Effector memory CD4-positive, alpha-beta T cell (primary cell): ENCODE results near the gene STXBP5.

ENCODE experiments used
- DNase-seq, 3 donors: peaks; one replicate each; pipeline ENCODE4 v3.0.0-alpha.2; 2020
- H3K27ac ChIP-seq: 2 replicates; pipeline ENCODE4 v1.7.0; 2013; ENCODE audit warnings: mild to moderate bottlenecking, low read length, moderate library complexity; ENCODE audit not compliant: insufficient read depth, poor library complexity, severe bottlenecking
- H3K27me3 ChIP-seq: replicated peaks from 2 replicates; pipeline ENCODE4 v1.7.0; 2013; ENCODE audit warnings: mild to moderate bottlenecking, low read length; ENCODE audit not compliant: insufficient read depth, control insufficient read depth, poor library complexity, severe bottlenecking
- H3K36me3 ChIP-seq: 2 replicates; pipeline ENCODE4 v1.7.0; 2013; ENCODE audit warnings: mild to moderate bottlenecking, low read length, moderate library complexity; ENCODE audit not compliant: control insufficient read depth, insufficient read depth
- H3K4me1 ChIP-seq: 2 replicates; pipeline ENCODE4 v1.7.0; 2013; ENCODE audit warnings: low read length, mild to moderate bottlenecking; ENCODE audit not compliant: control insufficient read depth, insufficient read depth, poor library complexity, severe bottlenecking
- H3K4me3 ChIP-seq: 2 replicates; pipeline ENCODE4 v1.7.0; 2013; ENCODE audit warnings: low read length, low read depth, mild to moderate bottlenecking; ENCODE audit not compliant: insufficient read depth, poor library complexity, severe bottlenecking
- H3K9me3 ChIP-seq: 2 replicates; pipeline ENCODE4 v1.7.0; 2013; ENCODE audit warnings: mild to moderate bottlenecking, low read length, moderate library complexity; ENCODE audit not compliant: control insufficient read depth

The STXBP5 gene

DNA sequence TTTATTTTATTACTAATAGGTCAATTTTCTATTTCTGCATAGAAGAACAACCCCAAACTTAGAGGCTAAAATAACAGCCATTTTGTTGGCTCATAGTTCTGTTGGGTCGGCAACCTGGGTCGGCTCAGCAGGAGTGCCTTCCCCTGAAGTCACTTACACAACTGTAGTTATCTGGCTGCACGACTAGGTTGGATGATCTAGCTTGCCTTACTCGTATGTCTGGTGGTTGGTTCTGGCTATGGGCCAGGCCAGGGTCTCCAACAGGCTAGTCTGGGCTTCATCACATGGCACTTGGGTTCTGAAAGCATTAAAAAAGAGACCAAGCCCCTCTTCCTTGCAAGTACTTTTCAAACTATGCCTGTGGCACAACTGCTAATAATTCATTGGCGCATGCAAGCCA lies 53.5 kb downstream of the STXBP5 start:
- DNase-seq, result no peak
- no peaks in the 10 kb centered on the region for H3K27me3 ChIP-seq
- H3K27ac ChIP-seq, result no peak overlapping the region
- H3K4me3 ChIP-seq, result no peak overlapping the region
- H3K9me3 ChIP-seq, result no peaks in the 10 kb centered on the region
- H3K4me1 ChIP-seq, result no peaks in the 10 kb centered on the region
- no peaks in the 10 kb centered on the region for H3K36me3 ChIP-seq

DNA sequence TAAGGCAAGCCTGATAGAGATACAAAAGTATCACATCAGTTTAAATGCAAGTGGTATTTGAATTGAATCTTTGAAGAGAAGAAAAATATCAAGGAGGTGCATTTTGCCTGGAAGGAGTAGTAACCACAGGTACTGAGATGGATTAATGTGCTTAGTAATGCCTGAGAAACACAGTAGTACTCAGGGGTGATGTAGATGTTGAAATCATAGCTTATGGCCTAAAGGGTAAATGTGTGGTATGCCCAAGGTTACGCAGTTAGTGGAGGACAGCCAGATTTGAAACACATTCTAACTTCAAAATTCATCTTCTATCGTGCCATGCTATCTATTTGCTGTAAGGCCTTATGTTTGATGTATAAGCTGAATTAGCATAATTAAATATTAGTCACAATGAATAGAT lies 55.9 kb downstream of the STXBP5 start:
- Histone ChIP-seq H3K9me3 (no peaks in the 10 kb centered on the region), H3K4me3 (no peak overlapping the region), H3K36me3 (no peaks in the 10 kb centered on the region), H3K4me1 (no peaks in the 10 kb centered on the region), H3K27ac (no peak overlapping the region), H3K27me3 (no peaks in the 10 kb centered on the region)
- no peak for DNase-seq

DNA sequence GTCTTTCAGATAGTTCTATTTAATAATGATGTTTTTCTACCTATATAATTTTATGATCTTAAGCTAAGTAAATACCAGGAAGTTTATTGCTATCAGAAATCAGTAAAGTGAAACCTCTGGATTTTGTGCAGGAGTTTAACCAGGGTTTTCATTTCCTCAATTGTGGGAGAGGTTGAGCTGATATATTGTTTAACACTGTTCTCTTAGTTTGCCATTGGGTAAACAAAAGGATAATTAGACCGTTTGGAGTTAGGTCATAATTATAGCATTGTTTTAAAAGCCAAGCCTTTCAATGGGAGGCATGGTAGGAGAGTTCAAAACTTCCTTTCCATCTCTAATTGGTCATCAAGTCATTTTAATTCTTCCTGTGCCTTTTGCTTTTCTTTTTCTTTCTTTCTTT lies 58.7 kb downstream of the STXBP5 start:
- Histone ChIP-seq H3K4me3 (no peak overlapping the region), H3K36me3 (peaks cover 5% of the 10 kb centered on the region), H3K4me1 (no peaks in the 10 kb centered on the region), H3K27ac (no peak overlapping the region), H3K9me3 (no peaks in the 10 kb centered on the region), H3K27me3 (no peaks in the 10 kb centered on the region)
- DNase-seq, result no peak

- H3K4me1 ChIP-seq, result no peaks in the 10 kb centered on the region
- peaks cover 11% of the 10 kb centered on the region for H3K36me3 ChIP-seq
- H3K4me3 ChIP-seq, result no peak overlapping the region
- DNase-seq, result no peak
- H3K27ac ChIP-seq, result no peak overlapping the region
- no peaks in the 10 kb centered on the region for H3K27me3 ChIP-seq
- H3K9me3 ChIP-seq, result no peaks in the 10 kb centered on the region
These were observed 62.6 kb downstream of the STXBP5 start for GRCh38 chr6:147266821-147267220.

- no peak overlapping the region for H3K27ac ChIP-seq
- H3K4me1 ChIP-seq, result no peaks in the 10 kb centered on the region
- no peaks in the 10 kb centered on the region for H3K9me3 ChIP-seq
- no peak for DNase-seq
- H3K27me3 ChIP-seq, result no peaks in the 10 kb centered on the region
- H3K4me3 ChIP-seq, result no peak overlapping the region
- H3K36me3 ChIP-seq, result peaks cover 11% of the 10 kb centered on the region
These were observed 63.4 kb downstream of the STXBP5 start for GRCh38 chr6:147267658-147268057.

DNA sequence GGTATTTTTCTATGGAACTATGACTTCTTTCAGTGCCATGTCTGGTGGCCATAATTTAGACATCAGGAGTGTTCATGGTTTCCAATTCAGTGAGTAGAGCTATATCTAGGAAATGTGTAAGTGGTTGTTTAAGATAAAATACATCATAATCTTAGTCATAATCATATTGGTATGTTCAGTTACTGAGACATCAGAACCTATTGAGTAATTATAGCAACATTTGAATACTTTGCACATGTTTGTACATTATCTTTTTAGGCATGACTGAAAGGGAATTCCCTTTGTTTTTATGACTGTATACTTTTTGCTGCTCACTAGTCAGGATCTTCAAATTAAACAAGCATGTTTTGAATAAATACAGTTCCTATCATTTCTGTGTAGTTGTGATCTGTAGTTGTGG lies 64.0 kb downstream of the STXBP5 start:
- Histone ChIP-seq H3K36me3 (peaks cover 11% of the 10 kb centered on the region), H3K4me1 (no peaks in the 10 kb centered on the region)

DNA sequence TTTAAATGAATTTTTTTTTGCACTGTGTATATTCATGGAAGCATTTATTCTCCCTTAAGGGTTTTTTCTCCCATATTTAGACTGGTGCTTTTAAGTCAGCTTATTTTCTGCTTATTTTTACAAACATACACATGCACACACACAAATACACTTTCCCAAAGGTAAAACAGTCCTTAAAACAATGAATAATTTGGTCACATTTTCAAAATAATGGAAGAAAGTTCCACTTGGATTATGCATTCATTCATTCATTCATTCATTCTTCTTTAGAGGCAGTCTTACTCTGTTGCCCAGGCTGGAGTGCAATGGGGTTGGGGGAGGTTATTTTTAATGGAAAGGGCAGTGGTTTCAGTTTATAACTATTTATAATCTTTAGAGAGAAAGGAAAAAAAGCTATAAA lies 69.8 kb downstream of the STXBP5 start:
- H3K27ac ChIP-seq, result no peak overlapping the region
- H3K9me3 ChIP-seq, result no peaks in the 10 kb centered on the region
- peaks cover 10% of the 10 kb centered on the region for H3K36me3 ChIP-seq
- H3K4me3 ChIP-seq, result no peak overlapping the region
- DNase-seq, result no peak
- H3K4me1 ChIP-seq, result no peaks in the 10 kb centered on the region
- H3K27me3 ChIP-seq, result no peaks in the 10 kb centered on the region

More for the DNA sequence above, 64.0 kb downstream of the STXBP5 start:
- H3K27ac ChIP-seq, result no peak overlapping the region
- no peaks in the 10 kb centered on the region for H3K27me3 ChIP-seq
- DNase-seq, result no peak
- H3K9me3 ChIP-seq, result no peaks in the 10 kb centered on the region
- H3K4me3 ChIP-seq, result no peak overlapping the region

DNA sequence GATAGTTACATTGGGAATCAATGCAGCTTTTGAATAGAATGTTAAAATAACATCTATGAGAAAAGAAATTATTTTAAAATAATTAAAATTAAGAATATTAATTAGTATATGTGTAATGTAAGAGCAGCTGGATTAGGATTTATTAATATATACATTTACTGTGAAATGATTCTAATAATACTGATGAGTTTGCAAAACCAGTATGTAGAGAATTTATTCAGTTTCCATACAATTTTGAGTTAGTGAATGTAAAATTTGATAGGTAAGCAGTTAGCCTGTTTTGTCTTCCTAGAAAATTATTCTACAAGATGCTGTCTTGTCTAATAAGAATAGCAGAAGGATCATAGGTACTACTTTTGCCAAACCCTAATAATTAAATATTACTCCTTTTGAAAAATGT lies 70.6 kb downstream of the STXBP5 start:
- Histone ChIP-seq H3K9me3 (no peaks in the 10 kb centered on the region), H3K4me3 (no peak overlapping the region), H3K36me3 (peaks cover 9% of the 10 kb centered on the region), H3K27ac (no peak overlapping the region), H3K4me1 (no peaks in the 10 kb centered on the region), H3K27me3 (no peaks in the 10 kb centered on the region)
- DNase-seq, result no peak

DNA sequence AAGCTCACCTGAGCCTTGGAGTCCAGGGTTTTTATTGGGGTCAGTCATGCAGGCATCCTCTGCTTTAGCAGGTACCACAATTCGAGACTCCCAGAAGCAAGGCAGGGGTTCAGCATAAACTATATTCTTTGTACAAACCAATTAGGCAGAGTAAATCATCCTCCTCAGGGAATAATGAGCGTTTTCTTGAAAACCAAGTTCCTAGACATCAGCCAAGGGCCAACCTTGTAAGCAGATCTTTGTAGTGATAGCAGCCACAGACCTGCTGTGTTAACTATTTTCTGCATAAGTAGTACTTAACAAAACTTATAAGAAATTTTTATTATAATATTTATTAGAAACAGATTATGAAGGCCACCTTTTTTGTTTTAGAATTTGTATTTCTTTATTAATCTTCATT lies 74.7 kb downstream of the STXBP5 start:
- H3K4me1 ChIP-seq, result no peaks in the 10 kb centered on the region
- H3K9me3 ChIP-seq, result no peaks in the 10 kb centered on the region
- DNase-seq, result no peak
- H3K27ac ChIP-seq, result no peak overlapping the region
- peaks cover 14% of the 10 kb centered on the region for H3K36me3 ChIP-seq
- no peak overlapping the region for H3K4me3 ChIP-seq
- no peaks in the 10 kb centered on the region for H3K27me3 ChIP-seq

DNA sequence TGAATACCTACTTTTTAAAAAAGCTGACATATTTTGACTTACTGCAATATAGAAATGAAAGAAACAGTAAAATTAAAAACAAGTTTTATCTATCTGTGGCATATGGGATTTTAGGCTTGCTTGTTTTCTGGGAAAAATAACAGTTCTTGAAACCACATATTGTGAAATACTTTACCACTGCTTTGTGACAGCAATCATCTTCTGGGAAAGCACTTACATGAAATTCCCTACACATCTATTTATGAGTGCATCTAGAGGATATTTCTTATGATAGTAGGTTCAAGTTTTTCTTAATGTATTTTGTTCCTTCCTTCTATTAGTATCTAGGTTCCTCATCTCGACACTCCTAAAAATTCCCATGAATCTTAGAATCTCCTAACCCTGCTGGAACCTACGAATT lies 75.2 kb downstream of the STXBP5 start:
- no peaks in the 10 kb centered on the region for H3K27me3 ChIP-seq
- no peaks in the 10 kb centered on the region for H3K4me1 ChIP-seq
- H3K9me3 ChIP-seq, result no peaks in the 10 kb centered on the region
- no peak overlapping the region for H3K27ac ChIP-seq
- peaks cover 14% of the 10 kb centered on the region for H3K36me3 ChIP-seq
- H3K4me3 ChIP-seq, result no peak overlapping the region
- DNase-seq, result no peak
